Coronary artery (tissue), 2 donors: Measurements from ENCODE around the gene GPR37L1.

ENCODE experiments used
- DNase-seq: peaks from one replicate; pipeline ENCODE4 v3.0.0-alpha.2; 2017; ENCODE audit warnings: low spot score
- H3K27ac ChIP-seq, 2 donors: fragments of 200-600 bp; sonication (generic); one replicate each; pipeline ENCODE4 v1.5.1; 2016 to 2019
- H3K4me3 ChIP-seq: fragments of 200-600 bp; sonication (generic); 2 replicates; pipeline ENCODE4 v1.5.1; 2016; ENCODE audit warnings: mild to moderate bottlenecking, moderate library complexity
- CTCF ChIP-seq: fragments of 200-600 bp; sonication (generic); IDR thresholded peaks from one replicate; pipeline ENCODE4 v1.5.1; 2019; ENCODE audit warnings: antibody characterized with exemption

GPR37L1 gene

GRCh38 chr1:202150187-202150586 is 27.5 kb downstream of the GPR37L1 start:
- no peak for TF ChIP-seq CTCF
- DNase-seq: no peak
- H3K4me3 ChIP-seq: no peak overlapping the region
- H3K27ac ChIP-seq: no peak overlapping the region

GRCh38 chr1:202150602-202151001 is 27.9 kb downstream of the GPR37L1 start:
- DNase-seq: no peak
- Histone ChIP-seq H3K4me3 (no peak overlapping the region), H3K27ac (no peak overlapping the region)
- TF ChIP-seq CTCF: no peak

GRCh38 chr1:202151045-202151444 is 28.3 kb downstream of the GPR37L1 start:
- no peak for TF ChIP-seq CTCF
- DNase-seq: no peak

GRCh38 chr1:202152399-202152798 is 29.7 kb downstream of the GPR37L1 start:
- DNase-seq: no peak
- Histone ChIP-seq H3K4me3 (no peak overlapping the region), H3K27ac (no peak overlapping the region)
- no peak for TF ChIP-seq CTCF

More at GRCh38 chr1:202151045-202151444, 28.3 kb downstream of the GPR37L1 start:
- H3K4me3 ChIP-seq: no peak overlapping the region
- no peak overlapping the region for H3K27ac ChIP-seq

- TF ChIP-seq CTCF: no peak
- Histone ChIP-seq H3K27ac (no peak overlapping the region), H3K4me3 (no peak overlapping the region)
- no peak for DNase-seq
These were observed 30.6 kb downstream of the GPR37L1 start for GRCh38 chr1:202153284-202153683.

GRCh38 chr1:202154148-202154765 is 31.5 kb downstream of the GPR37L1 start:
- no peak for DNase-seq
- Histone ChIP-seq H3K27ac (no peak overlapping the region), H3K4me3 (no peak overlapping the region)
- TF ChIP-seq CTCF: no peak

GRCh38 chr1:202154766-202155477 is 32.2 kb downstream of the GPR37L1 start:
- DNase-seq: no peak
- H3K27ac ChIP-seq: no peak overlapping the region
- no peak for TF ChIP-seq CTCF
- H3K4me3 ChIP-seq: no peak overlapping the region
